ENCODE measurements around the gene PTPRD.
"Not testable (repeated sequence)": the region's sequence is repeated elsewhere in the genome, so short reads cannot be mapped to it uniquely, and the experiment has no call there.

PTPRD gene

GRCh38 chr9:9963841-9964240, 649.0 kb downstream of the PTPRD start:
- no peak for DNase-seq (ENCODE audit: low read depth in 2 of 2)

GRCh38 chr9:9961934-9962333, 650.9 kb downstream of the PTPRD start:
- no peak for DNase-seq (ENCODE audit: low read depth in 2 of 2)

- DNase-seq (ENCODE audit: low read depth in 2 of 2), result no peak
Observed at GRCh38 chr9:9961487-9961886, 651.3 kb downstream of the PTPRD start.

- no peak for DNase-seq (ENCODE audit: low read depth in 2 of 2)
Observed at GRCh38 chr9:9951556-9952160, 661.1 kb downstream of the PTPRD start.

- no peak for DNase-seq (ENCODE audit: low read depth in 2 of 2)
Observed at GRCh38 chr9:9950813-9951212, 662.0 kb downstream of the PTPRD start.

- DNase-seq (ENCODE audit: low read depth in 2 of 2), result no peak
Observed at GRCh38 chr9:9949978-9950377, 662.8 kb downstream of the PTPRD start.

GRCh38 chr9:9949368-9949767, 663.4 kb downstream of the PTPRD start:
- no peak for DNase-seq (ENCODE audit: low read depth in 2 of 2)

- no peak for DNase-seq (ENCODE audit: low read depth in 2 of 2)
Observed at GRCh38 chr9:9945966-9946365, 666.8 kb downstream of the PTPRD start.

- DNase-seq (ENCODE audit: low read depth in 2 of 2), result peak in 1 of 2 donors; percentile 33
Observed at GRCh38 chr9:9942764-9943424, 669.9 kb downstream of the PTPRD start.

- DNase-seq (ENCODE audit: low read depth in 2 of 2), result no peak
Observed at GRCh38 chr9:9938432-9938831, 674.4 kb downstream of the PTPRD start.

GRCh38 chr9:9931464-9931863, 681.3 kb downstream of the PTPRD start:
- not testable (repeated sequence) for DNase-seq (ENCODE audit: low read depth in 2 of 2)

GRCh38 chr9:9924376-9924775, 688.4 kb downstream of the PTPRD start:
- DNase-seq (ENCODE audit: low read depth in 2 of 2), result no peak

- DNase-seq (ENCODE audit: low read depth in 2 of 2), result no peak
Observed at GRCh38 chr9:9921805-9922204, 691.0 kb downstream of the PTPRD start.

- DNase-seq (ENCODE audit: low read depth in 2 of 2), result no peak
Observed at GRCh38 chr9:9920425-9921060, 692.3 kb downstream of the PTPRD start.

- no peak for DNase-seq (ENCODE audit: low read depth in 2 of 2)
Observed at GRCh38 chr9:9919174-9919775, 693.5 kb downstream of the PTPRD start.

- DNase-seq (ENCODE audit: low read depth in 2 of 2), result no peak
Observed at GRCh38 chr9:9917400-9917799, 695.4 kb downstream of the PTPRD start.

GRCh38 chr9:9914174-9914573, 698.6 kb downstream of the PTPRD start:
- DNase-seq (ENCODE audit: low read depth in 2 of 2), result no peak

- no peak for DNase-seq (ENCODE audit: low read depth in 2 of 2)
Observed at GRCh38 chr9:9913276-9913832, 699.4 kb downstream of the PTPRD start.

- no peak for DNase-seq (ENCODE audit: low read depth in 2 of 2)
Observed at GRCh38 chr9:9912459-9912858, 700.3 kb downstream of the PTPRD start.

- DNase-seq (ENCODE audit: low read depth in 2 of 2), result no peak
Observed at GRCh38 chr9:9905736-9906135, 707.1 kb downstream of the PTPRD start.

GRCh38 chr9:9904041-9904440, 708.8 kb downstream of the PTPRD start:
- no peak for DNase-seq (ENCODE audit: low read depth in 2 of 2)

- DNase-seq (ENCODE audit: low read depth in 2 of 2), result no peak
Observed at GRCh38 chr9:9901624-9902023, 711.2 kb downstream of the PTPRD start.

- DNase-seq (ENCODE audit: low read depth in 2 of 2), result no peak
Observed at GRCh38 chr9:9893837-9894236, 719.0 kb downstream of the PTPRD start.
